ENCODE data around the gene MLN.

The MLN gene

GRCh38 chr6:33772082-33772830 lies 31.5 kb downstream of the MLN start:
- TF ChIP-seq CTCF (conservative IDR thresholded peaks at IDR 0.05; ENCODE audit: low read length) (no peak), EZH2phosphoT487 (IDR thresholded peaks at IDR 0.05; ENCODE audit: borderline replicate concordance) (no peak)
- H3K4me2 ChIP-seq (ENCODE audit: low read depth, low read length, poor library complexity, severe bottlenecking) = no peak overlapping the region
- no peaks in the 10 kb centered on the region for H3K4me1 ChIP-seq (ENCODE audit: insufficient read depth, low read length, poor library complexity, severe bottlenecking)
- H3K27me3 ChIP-seq (ENCODE audit: insufficient read depth, low read length, poor library complexity, severe bottlenecking) = no peaks in the 10 kb centered on the region
- H3K9me2 ChIP-seq (replicated peaks; ENCODE audit: low read depth, low read length) = no peaks in the 10 kb centered on the region
- H3K4me3 ChIP-seq (ENCODE audit: low read length, poor library complexity, severe bottlenecking) = no peak overlapping the region
- H3K9ac ChIP-seq (ENCODE audit: low read depth, low read length, poor library complexity, severe bottlenecking) = no peak overlapping the region
- H3K36me3 ChIP-seq (ENCODE audit: insufficient read depth, low read length) = peaks cover 40% of the 10 kb centered on the region; the same call in 1 of the 2 replicates
- H3F3A ChIP-seq (ENCODE audit: low read depth) = no peaks in the 10 kb centered on the region
- no peaks in the 10 kb centered on the region for H3K79me2 ChIP-seq (ENCODE audit: insufficient read depth, low read length)
- no peaks in the 10 kb centered on the region for H4K20me1 ChIP-seq (ENCODE audit: insufficient read depth, low read length, poor library complexity, severe bottlenecking)
- H2AFZ ChIP-seq (ENCODE audit: low read length) = no peak overlapping the region
- no peaks in the 10 kb centered on the region for H3K9me3 ChIP-seq (ENCODE audit: insufficient read depth, low read depth, low read length)

GRCh38 chr6:33771146-33772081 lies 32.4 kb downstream of the MLN start:
- no peak overlapping the region for H3K9ac ChIP-seq (ENCODE audit: low read depth, low read length, poor library complexity, severe bottlenecking)

GRCh38 chr6:33770833-33771145 lies 33.0 kb downstream of the MLN start:
- H3K4me2 ChIP-seq (ENCODE audit: low read depth, low read length, poor library complexity, severe bottlenecking) = no peak overlapping the region
- H3K9me2 ChIP-seq (replicated peaks; ENCODE audit: low read depth, low read length) = no peaks in the 10 kb centered on the region
- TF ChIP-seq EZH2phosphoT487 (IDR thresholded peaks at IDR 0.05; ENCODE audit: borderline replicate concordance) (no peak), CTCF (conservative IDR thresholded peaks at IDR 0.05; ENCODE audit: low read length) (no peak)
- H3K9me3 ChIP-seq (ENCODE audit: insufficient read depth, low read depth, low read length) = no peaks in the 10 kb centered on the region
- no peaks in the 10 kb centered on the region for H3K79me2 ChIP-seq (ENCODE audit: insufficient read depth, low read length)
- H3F3A ChIP-seq (ENCODE audit: low read depth) = no peaks in the 10 kb centered on the region
- no peaks in the 10 kb centered on the region for H3K27me3 ChIP-seq (ENCODE audit: insufficient read depth, low read length, poor library complexity, severe bottlenecking)
- H2AFZ ChIP-seq (ENCODE audit: low read length) = no peak overlapping the region
- H3K9ac ChIP-seq (ENCODE audit: low read depth, low read length, poor library complexity, severe bottlenecking) = no peak overlapping the region
- peaks cover 26% of the 10 kb centered on the region; the same call in 1 of the 2 replicates for H3K36me3 ChIP-seq (ENCODE audit: insufficient read depth, low read length)
- no peaks in the 10 kb centered on the region for H4K20me1 ChIP-seq (ENCODE audit: insufficient read depth, low read length, poor library complexity, severe bottlenecking)
- H3K4me3 ChIP-seq (ENCODE audit: low read length, poor library complexity, severe bottlenecking) = no peak overlapping the region
- no peaks in the 10 kb centered on the region for H3K4me1 ChIP-seq (ENCODE audit: insufficient read depth, low read length, poor library complexity, severe bottlenecking)

More at GRCh38 chr6:33771146-33772081, 32.4 kb downstream of the MLN start:
- no peaks in the 10 kb centered on the region for H3K9me2 ChIP-seq (replicated peaks; ENCODE audit: low read depth, low read length)
- no peaks in the 10 kb centered on the region for H3K9me3 ChIP-seq (ENCODE audit: insufficient read depth, low read depth, low read length)
- H3K27me3 ChIP-seq (ENCODE audit: insufficient read depth, low read length, poor library complexity, severe bottlenecking) = no peaks in the 10 kb centered on the region
- no peaks in the 10 kb centered on the region for H3F3A ChIP-seq (ENCODE audit: low read depth)
- peaks cover 32% of the 10 kb centered on the region; the same call in 1 of the 2 replicates for H3K36me3 ChIP-seq (ENCODE audit: insufficient read depth, low read length)
- H4K20me1 ChIP-seq (ENCODE audit: insufficient read depth, low read length, poor library complexity, severe bottlenecking) = no peaks in the 10 kb centered on the region
- no peak overlapping the region for H2AFZ ChIP-seq (ENCODE audit: low read length)
- no peaks in the 10 kb centered on the region for H3K4me1 ChIP-seq (ENCODE audit: insufficient read depth, low read length, poor library complexity, severe bottlenecking)
- H3K4me2 ChIP-seq (ENCODE audit: low read depth, low read length, poor library complexity, severe bottlenecking) = no peak overlapping the region
- TF ChIP-seq CTCF (conservative IDR thresholded peaks at IDR 0.05; ENCODE audit: low read length) (peak; percentile 43), EZH2phosphoT487 (IDR thresholded peaks at IDR 0.05; ENCODE audit: borderline replicate concordance) (no peak)
- H3K79me2 ChIP-seq (ENCODE audit: insufficient read depth, low read length) = no peaks in the 10 kb centered on the region
- H3K4me3 ChIP-seq (ENCODE audit: low read length, poor library complexity, severe bottlenecking) = no peak overlapping the region
